Activated naive CD8-positive, alpha-beta T cell treated with anti-CD3 and anti-CD28 coated beads for 36 hours (primary cell): ENCODE results near the gene SLC25A3. TPM values are rescaled to one million over a fixed set of nuclear protein-coding genes. Genes with fewer than 3 reads are reported as not detected.
A peak's percentile ranks its signal among the peaks of the same experiment; 100 is the strongest.
"Not testable (repeated sequence)": the region's sequence is repeated elsewhere in the genome, so short reads cannot be mapped to it uniquely, and the experiment has no call there.

Experiments used
- DNase-seq: peaks from one replicate; pipeline ENCODE4 v3.0.0; 2021
- H3K27ac Mint-ChIP-seq: one replicate; pipeline ENCODE4 v1.8.0; 2022; ENCODE audit warnings: mild to moderate bottlenecking, moderate library complexity, mixed read lengths
- H3K27me3 Mint-ChIP-seq: one replicate; pipeline ENCODE4 v1.8.0; 2022; ENCODE audit warnings: mild to moderate bottlenecking, mixed read lengths
- H3K36me3 Mint-ChIP-seq: one replicate; pipeline ENCODE4 v1.8.0; 2021; ENCODE audit warnings: mild to moderate bottlenecking, mixed read lengths
- H3K4me1 Mint-ChIP-seq: one replicate; pipeline ENCODE4 v1.8.0; 2021; ENCODE audit warnings: mixed read lengths
- H3K4me3 Mint-ChIP-seq: one replicate; pipeline ENCODE4 v1.8.0; 2022; ENCODE audit warnings: mild to moderate bottlenecking, moderate library complexity, mixed read lengths
- H3K9me3 Mint-ChIP-seq: one replicate; pipeline ENCODE4 v1.8.0; 2022; ENCODE audit warnings: mixed read lengths
- total RNA-seq, 2 experiments: library from RNA; stranded (reverse); gene quantifications; one replicate each; pipeline ENCODE4 v1.2.3, GENCODE V29; 2021

SLC25A3 gene
- total RNA-seq, 2 experiments from 2014 or later: 762 to 789 TPM

DNA sequence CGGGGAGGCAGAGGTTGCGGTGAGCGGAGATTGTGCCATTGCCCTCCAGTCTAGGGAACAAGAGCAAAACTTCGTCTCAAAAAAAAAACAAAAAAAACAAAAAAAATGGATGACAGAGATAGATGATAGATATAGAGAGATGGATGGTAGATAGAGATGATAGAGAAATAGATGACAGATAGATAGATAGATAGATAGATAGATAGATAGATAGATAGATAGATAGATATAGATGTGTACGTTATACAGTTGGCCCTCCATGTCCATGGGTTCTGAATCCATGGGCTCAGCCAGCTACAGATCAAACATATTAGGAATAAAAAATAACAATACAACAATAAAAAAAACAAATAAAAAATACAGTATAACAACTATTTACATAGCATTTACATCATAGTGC lies 12.8 kb upstream of the SLC25A3 start:
- Mint-ChIP-seq H3K27ac (no peak overlapping the region), H3K4me3 (no peak overlapping the region), H3K4me1 (no peaks in the 10 kb centered on the region), H3K27me3 (no peaks in the 10 kb centered on the region), H3K36me3 (no peaks in the 10 kb centered on the region), H3K9me3 (no peaks in the 10 kb centered on the region)
- no peak for DNase-seq

DNA sequence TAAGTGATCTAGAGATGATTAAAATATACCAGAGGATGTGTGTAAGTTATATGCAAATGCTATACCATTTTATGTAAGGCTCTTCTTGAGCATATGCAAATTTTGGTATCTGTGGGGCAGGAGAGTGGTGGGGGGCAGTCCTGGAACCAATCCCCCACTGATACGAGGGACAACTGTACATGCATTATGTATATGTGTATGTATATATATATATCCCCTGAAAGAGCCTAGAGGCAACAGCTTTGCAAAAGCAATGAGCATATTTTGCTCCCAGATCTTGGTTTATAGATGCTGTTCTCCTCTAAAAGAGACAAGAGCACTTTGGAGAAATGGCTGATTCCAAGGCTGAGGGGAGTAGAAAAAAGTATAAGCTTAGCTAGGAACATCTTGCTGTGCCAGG lies 12.4 kb upstream of the SLC25A3 start:
- H3K4me3 Mint-ChIP-seq: no peak overlapping the region
- no peak for DNase-seq
- no peak overlapping the region for H3K27ac Mint-ChIP-seq
- H3K36me3 Mint-ChIP-seq: no peaks in the 10 kb centered on the region
- H3K27me3 Mint-ChIP-seq: no peaks in the 10 kb centered on the region
- no peaks in the 10 kb centered on the region for H3K9me3 Mint-ChIP-seq
- H3K4me1 Mint-ChIP-seq: no peaks in the 10 kb centered on the region

DNA sequence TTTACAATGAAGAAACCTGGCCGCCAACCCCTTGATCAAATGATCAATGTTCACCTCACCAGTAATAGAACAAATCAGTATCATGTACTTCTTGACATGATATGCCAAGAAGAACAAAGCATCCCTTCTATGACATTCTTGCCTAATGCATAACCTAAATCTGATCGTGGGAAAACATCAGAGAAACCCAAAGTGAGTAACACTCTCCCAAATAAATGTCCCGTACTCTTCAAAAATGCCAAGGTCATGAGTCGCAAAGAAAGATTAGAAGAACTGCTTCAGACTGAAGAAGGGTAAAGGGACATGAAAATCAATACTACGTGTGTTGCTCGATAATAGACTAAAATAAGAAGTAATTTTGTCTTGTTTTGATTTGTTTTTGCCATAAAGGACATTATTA lies 11.4 kb upstream of the SLC25A3 start:
- no peaks in the 10 kb centered on the region for H3K4me1 Mint-ChIP-seq
- no peaks in the 10 kb centered on the region for H3K9me3 Mint-ChIP-seq
- no peaks in the 10 kb centered on the region for H3K27me3 Mint-ChIP-seq
- no peak overlapping the region for H3K27ac Mint-ChIP-seq
- no peak for DNase-seq
- H3K4me3 Mint-ChIP-seq: no peak overlapping the region
- H3K36me3 Mint-ChIP-seq: no peaks in the 10 kb centered on the region

DNA sequence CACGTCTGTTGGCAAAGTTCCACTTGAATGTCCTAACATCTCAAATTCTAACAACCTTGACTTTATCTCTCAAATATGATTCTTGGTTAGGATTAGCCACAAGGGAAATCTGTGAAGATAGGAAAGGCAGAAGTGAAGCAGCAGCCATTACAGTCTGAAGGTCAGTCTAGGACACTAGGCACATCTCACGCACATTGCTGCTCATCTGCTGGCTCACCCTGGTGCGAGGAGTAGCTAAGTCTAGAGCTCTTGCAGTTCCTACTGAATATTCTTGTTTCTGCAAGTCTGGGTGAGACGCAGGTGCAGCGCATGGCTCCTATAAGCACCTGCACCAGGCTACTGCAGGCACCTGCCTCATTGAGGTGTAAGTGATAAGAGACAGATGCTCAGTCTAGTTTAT lies 6.4 kb upstream of the SLC25A3 start:
- Mint-ChIP-seq H3K27me3 (no peaks in the 10 kb centered on the region), H3K27ac (no peak overlapping the region), H3K4me1 (no peaks in the 10 kb centered on the region), H3K36me3 (no peaks in the 10 kb centered on the region), H3K9me3 (no peaks in the 10 kb centered on the region), H3K4me3 (no peak overlapping the region)
- DNase-seq: no peak

DNA sequence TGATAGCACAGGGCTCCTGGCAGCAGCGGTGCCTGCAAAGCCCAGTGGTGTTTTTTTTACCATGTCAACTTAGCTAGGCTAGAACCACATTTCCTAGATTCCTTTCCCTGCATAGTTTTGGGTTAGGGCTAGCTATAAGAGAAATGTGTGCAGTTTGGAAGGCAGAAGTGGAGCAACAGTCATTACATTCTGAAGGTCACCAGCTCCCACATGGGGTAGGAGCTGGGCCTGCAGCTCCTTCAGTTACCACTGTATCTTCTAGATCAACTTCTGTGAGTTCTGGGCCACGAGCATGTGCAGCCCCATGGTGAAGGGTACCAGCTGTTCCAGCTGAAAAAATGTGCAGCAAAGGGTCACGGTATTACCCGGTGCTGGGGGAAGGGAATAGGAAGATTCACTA lies 2.3 kb upstream of the SLC25A3 start:
- H3K4me3 Mint-ChIP-seq: no peak overlapping the region
- no peaks in the 10 kb centered on the region for H3K9me3 Mint-ChIP-seq
- H3K4me1 Mint-ChIP-seq: peaks cover 10% of the 10 kb centered on the region
- no peaks in the 10 kb centered on the region for H3K27me3 Mint-ChIP-seq
- DNase-seq: no peak
- peaks cover 24% of the 10 kb centered on the region for H3K36me3 Mint-ChIP-seq
- H3K27ac Mint-ChIP-seq: no peak overlapping the region

DNA sequence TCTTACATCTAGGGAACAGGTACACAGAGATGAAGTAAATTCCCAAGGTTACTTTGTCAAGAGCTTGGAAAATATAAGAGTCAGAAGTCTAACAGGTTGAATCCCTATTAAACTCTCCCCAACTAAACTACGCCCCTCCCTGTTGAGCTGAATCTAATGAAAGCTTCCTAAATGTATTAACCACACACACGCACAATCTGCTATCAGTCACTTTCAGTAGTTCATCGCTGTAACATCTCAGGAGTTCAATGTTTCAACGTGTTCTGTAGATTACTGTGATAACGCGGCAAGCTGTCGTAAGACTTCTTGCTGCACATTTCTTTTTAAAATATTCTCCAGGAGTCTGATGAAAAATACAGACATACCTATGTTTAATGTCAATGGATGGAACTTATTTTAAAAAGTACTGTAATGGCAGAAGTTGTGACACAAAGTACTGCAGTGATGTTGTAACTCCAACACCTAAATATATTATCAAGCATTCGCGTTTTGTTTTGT lies 612 bp upstream of the SLC25A3 start:
- Mint-ChIP-seq H3K9me3 (no peaks in the 10 kb centered on the region), H3K27ac (peak overlapping the region; percentile 97), H3K36me3 (peaks cover 36% of the 10 kb centered on the region), H3K4me3 (peak overlapping the region; percentile 98), H3K27me3 (no peaks in the 10 kb centered on the region), H3K4me1 (peaks cover 20% of the 10 kb centered on the region)
- no peak for DNase-seq

DNA sequence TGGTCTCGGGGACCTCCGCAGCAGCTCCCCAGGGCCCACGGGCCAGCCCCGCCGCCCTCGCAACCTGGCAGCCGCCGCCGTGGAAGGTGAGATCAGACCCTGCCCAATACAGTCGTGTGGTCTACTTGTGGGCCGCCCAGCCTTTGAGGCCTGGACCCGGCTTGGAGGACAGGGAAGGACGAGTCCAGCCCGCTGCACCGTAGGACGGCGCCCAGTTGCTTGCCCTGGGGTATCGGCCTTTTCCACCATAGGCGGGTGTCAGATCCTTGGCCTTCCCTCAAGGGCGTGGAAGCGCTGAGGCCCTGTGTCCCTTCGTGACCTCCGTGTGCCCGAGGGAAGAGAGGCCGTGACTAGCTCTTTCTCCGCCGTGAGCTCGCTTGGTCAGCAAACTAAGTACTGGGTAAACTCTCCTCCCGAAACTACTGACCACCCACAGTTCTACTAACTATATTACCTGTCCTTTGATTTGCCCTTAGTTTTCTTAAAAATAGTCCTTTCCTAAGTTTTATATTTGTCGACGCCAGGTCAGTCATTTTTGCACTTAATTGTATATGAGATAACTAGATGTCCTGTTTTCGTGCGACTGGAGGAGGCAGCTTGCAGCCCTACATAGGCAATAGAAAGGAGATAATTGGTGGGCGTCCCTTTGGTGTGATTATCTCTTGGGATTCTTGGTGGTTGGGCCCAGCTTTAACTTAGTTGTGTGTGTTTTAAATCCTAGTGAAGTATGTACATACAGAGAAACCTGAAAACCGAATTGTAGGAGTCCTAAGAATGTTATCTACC lies 757 bp downstream of the SLC25A3 start:
- peak overlapping the region; percentile 98 for H3K4me3 Mint-ChIP-seq
- no peaks in the 10 kb centered on the region for H3K27me3 Mint-ChIP-seq
- peak; percentile 24 for DNase-seq

DNA sequence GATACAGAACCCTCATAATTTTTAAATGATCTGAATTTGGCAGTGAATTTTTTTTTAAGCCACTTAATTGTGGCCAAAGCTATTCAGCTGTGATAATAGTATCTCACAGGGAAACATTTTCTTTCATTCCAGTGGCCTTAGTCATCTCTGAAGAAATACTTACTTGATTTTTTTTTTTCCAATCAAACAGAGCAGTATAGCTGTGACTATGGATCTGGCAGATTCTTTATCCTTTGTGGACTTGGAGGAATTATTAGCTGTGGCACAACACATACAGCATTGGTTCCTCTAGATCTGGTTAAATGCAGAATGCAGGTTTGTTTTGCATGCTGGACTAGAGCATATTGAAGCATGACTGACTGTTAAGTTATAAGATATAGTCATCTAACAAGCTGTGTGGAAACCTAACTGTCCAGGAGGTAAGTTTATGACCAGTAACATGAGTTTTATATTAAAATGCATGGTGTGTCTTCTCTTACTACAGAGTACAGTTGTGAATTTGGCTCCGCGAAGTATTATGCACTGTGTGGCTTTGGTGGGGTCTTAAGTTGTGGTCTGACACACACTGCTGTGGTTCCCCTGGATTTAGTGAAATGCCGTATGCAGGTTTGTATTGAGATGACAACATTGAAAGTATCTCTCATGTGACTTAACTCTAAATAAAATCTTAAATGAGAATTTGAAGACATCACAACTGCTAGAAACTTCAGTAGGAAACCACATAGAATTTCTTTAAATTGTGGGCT lies 1.9 kb downstream of the SLC25A3 start:
- Mint-ChIP-seq H3K27ac (peak overlapping the region; percentile 97), H3K4me1 (peaks cover 23% of the 10 kb centered on the region), H3K9me3 (no peaks in the 10 kb centered on the region), H3K27me3 (no peaks in the 10 kb centered on the region), H3K36me3 (peaks cover 52% of the 10 kb centered on the region), H3K4me3 (peak overlapping the region; percentile 98)
- peak; percentile 29 for DNase-seq

More for the DNA sequence above, 757 bp downstream of the SLC25A3 start:
- H3K36me3 Mint-ChIP-seq: peaks cover 45% of the 10 kb centered on the region
- peaks cover 23% of the 10 kb centered on the region for H3K4me1 Mint-ChIP-seq
- H3K9me3 Mint-ChIP-seq: no peaks in the 10 kb centered on the region
- peak overlapping the region; percentile 97 for H3K27ac Mint-ChIP-seq

DNA sequence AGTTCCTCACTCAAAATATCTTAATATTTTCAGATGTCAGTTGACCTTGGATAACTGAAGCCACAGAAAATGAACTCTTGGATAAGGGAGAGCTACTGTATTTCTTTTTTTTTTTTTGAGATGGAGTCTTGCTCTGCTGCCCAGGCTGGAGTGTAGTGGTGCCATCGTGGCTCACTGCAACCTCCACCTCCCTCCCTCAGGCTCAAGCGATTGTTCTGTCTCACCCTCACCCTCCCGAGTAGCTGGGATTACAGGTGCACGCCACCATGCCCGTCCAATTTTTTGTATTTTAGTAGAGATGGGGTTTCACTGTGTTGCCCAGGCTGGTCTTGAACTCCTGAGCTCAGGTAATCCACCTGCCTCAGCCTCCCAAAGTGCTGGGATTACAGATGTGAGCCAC lies 3.8 kb downstream of the SLC25A3 start:
- H3K9me3 Mint-ChIP-seq, H3K27ac Mint-ChIP-seq, H3K4me3 Mint-ChIP-seq, DNase-seq, H3K27me3 Mint-ChIP-seq: not testable (repeated sequence)
- Mint-ChIP-seq H3K4me1 (peaks cover 26% of the 10 kb centered on the region), H3K36me3 (peaks cover 64% of the 10 kb centered on the region)

DNA sequence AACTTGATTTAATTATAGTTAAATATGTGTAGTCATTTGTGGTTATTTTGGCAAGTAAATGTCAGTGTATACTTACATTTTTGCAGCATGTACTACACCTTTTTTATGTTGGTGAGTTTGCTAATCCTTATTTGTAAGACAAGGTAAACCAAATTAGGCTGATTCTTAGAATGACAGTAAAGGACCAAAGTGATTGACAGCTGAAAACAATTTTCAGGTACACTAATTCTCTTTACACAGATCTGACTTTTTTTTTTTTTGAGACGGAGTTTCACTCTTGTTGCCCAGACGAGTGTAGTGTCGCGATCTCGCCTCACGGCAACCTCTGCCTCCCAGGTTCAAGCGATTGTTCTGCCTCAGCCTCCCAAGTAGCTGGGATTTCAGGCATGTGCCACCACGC lies 8.4 kb downstream of the SLC25A3 start:
- Mint-ChIP-seq H3K27me3 (no peaks in the 10 kb centered on the region), H3K9me3 (no peaks in the 10 kb centered on the region), H3K27ac (no peak overlapping the region), H3K36me3 (peaks cover 46% of the 10 kb centered on the region), H3K4me1 (peaks cover 15% of the 10 kb centered on the region), H3K4me3 (no peak overlapping the region)
- no peak for DNase-seq

DNA sequence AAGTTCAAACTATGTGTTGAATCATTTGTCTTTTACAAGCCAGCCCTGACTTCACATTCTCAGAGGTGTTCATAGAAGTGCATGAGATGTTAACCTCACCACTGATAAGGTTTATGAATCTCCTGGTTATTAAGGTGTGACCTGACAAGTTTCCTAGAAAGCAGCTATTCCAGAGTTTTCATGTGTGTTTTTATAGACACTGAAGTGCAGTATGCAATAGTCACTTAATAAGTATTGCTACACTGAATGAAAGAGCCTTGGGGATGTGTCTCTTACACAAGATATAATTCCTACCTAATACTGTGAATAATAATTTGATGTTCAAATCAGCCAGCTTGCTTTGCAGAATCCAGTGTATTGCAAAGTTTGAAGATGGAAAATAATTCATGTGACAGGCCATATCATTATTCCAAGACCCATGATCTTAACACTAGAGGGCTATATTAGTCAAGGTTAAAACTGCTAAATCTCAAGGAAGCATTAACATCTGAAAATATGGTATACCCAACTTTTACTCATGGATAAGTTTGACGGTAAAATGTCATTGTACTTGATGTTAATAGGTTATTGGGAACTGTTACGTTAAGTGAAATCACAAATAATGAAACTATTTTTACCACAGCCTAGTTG lies 13.0 kb downstream of the SLC25A3 start:
- H3K4me3 Mint-ChIP-seq: no peak overlapping the region
- no peaks in the 10 kb centered on the region for H3K9me3 Mint-ChIP-seq
- peaks cover 10% of the 10 kb centered on the region for H3K4me1 Mint-ChIP-seq
- no peak for DNase-seq
- H3K36me3 Mint-ChIP-seq: peaks cover 18% of the 10 kb centered on the region
- no peak overlapping the region for H3K27ac Mint-ChIP-seq
- no peaks in the 10 kb centered on the region for H3K27me3 Mint-ChIP-seq

DNA sequence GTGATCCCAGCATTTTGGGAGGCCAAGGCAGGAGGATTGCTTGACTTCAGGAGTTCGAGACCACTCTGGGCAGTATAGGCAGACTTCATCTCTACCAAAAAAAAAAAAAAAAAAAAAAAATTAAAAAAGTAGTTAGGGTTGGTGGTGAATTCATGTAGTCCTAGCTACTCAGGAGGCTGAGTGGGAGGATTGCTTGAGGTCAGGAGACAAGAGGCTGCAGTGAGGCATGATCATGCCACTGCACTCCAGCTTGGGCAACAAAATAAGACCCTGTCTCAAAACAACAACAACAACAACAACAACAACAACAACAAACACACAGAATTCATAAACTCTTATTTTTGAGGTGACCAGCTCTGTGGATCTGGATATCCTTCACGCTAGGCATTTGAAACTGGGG lies 17.1 kb downstream of the SLC25A3 start:
- no peak for DNase-seq
- peaks cover 18% of the 10 kb centered on the region for H3K4me1 Mint-ChIP-seq
- no peak overlapping the region for H3K27ac Mint-ChIP-seq
- no peaks in the 10 kb centered on the region for H3K27me3 Mint-ChIP-seq
- H3K4me3 Mint-ChIP-seq: no peak overlapping the region
- peaks cover 2% of the 10 kb centered on the region for H3K36me3 Mint-ChIP-seq
- H3K9me3 Mint-ChIP-seq: no peaks in the 10 kb centered on the region

DNA sequence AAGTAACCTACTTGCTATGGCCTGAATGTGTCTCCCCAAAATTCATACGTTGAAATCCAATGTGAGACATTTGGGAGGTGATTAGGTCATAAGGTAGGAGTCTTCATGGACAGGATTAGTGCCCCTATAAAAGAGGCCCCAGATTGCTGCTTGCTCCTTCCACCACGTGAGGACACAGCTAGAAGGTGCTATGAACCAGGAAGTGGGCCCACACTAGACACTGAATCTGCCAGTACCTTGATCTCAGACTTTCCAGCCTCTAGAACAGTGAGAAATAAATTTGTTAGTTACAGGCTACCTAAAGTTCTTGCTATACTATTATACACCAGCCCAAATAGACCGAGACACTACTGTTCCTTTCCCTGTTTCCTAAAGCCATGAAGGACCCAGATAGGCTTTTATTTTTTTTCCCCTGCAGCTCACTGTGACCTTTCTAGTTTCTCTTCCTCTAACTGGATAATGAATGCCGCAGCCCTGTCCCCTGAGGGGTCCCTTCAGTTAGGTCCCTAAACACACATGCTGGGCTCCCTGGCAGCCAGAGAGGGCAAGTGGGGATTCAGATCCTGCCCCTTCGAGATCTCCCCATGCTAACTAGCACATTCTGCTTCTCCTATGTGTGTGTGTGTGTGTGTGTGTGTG lies 19.3 kb downstream of the SLC25A3 start:
- Mint-ChIP-seq H3K4me1 (peaks cover 8% of the 10 kb centered on the region), H3K4me3 (no peak overlapping the region), H3K36me3 (peaks cover 2% of the 10 kb centered on the region), H3K9me3 (no peaks in the 10 kb centered on the region), H3K27me3 (no peaks in the 10 kb centered on the region), H3K27ac (peak overlapping the region; percentile 83)
- DNase-seq: no peak

DNA sequence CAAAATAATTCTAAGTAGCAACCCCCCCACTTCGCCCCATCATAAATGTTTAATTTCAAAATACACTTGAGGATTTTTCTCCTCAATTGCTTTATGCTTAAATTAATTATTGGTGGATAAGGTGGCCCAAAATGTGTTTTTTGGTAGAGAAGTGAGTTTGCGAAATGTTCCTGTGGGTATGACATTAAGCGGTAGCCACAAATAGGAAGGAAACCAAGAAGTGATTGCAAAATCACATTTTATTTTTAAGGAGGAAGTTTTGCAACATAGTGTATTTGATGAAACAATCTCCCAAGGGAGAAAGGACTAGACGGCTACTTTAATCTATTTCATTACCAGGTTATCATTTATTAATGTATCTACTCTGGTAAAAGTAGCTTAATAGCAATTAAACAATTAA lies 25.5 kb downstream of the SLC25A3 start:
- no peak for DNase-seq
- no peaks in the 10 kb centered on the region for H3K9me3 Mint-ChIP-seq
- no peak overlapping the region for H3K4me3 Mint-ChIP-seq
- H3K27ac Mint-ChIP-seq: no peak overlapping the region
- peaks cover 1% of the 10 kb centered on the region for H3K4me1 Mint-ChIP-seq
- peaks cover 3% of the 10 kb centered on the region for H3K36me3 Mint-ChIP-seq
- H3K27me3 Mint-ChIP-seq: no peaks in the 10 kb centered on the region
